Stimulated activated CD4-positive, alpha-beta T cell treated with anti-CD3 and anti-CD28 coated beads, Interleukin-2, amount 100 ng/mL, for 4 hours (primary cell): ENCODE results near the gene TSTD1.

Experiments
- DNase-seq: peaks from one replicate; pipeline ENCODE4 v3.0.0-alpha.2; 2020; ENCODE audit warnings: low read depth

TSTD1 gene, protein sequence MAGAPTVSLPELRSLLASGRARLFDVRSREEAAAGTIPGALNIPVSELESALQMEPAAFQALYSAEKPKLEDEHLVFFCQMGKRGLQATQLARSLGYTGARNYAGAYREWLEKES

DNA sequence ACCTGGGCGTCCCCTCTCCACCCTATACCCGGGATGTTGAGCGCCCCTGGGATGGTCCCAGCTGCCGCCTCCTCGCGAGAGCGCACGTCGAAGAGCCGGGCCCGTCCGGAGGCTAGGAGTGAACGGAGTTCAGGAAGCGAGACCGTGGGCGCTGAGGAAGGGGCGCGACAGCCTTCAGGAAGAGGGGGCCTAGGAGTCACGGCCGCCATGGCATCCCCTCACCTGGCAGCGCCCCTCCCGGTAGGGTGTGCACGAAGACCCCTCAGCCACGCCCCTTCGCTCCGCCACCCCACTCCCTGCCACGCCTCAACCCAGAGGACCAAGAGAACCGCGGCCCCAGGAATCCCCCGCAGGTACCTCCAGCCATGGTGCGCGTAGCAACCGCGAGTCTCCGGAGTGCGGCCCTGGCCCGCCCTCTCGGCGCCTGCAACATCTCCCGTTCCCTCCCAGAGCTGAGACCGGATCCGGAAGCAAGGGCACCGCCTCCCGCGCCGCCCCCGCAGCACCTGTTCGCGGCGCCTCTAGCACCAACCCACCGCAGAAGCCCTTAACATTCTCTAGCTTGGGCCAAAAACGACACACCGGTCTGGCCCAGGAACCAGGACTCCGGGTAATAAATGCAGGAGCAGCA, at the start of gene TSTD1:
TSS of gene TSTD1 (minus strand) at position 442 of the 631 bp plus-strand sequence. CDS start at position 367, 75 bp downstream.
- peak; percentile 83 for DNase-seq

DNA sequence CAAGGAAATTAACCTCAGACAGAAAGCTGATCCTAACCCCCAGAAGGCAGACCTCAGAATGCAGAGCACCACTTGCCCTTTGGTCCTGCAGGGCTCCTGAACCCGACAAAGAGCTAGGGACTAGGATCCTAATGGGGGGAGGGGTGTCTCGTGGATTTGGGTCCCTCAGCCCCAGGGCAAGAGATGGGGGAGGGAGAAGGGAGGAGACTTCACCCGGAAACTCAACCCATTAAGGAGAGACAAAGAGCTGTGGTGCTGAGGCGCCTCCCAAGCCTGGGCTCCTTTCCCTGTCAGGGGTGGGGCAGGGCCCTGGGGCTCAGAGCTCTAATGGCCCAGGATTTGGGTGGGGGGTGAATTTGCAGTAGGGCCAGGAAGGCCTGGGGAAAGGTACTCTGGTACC, 47.7 kb upstream of the TSTD1 start:
- DNase-seq: no peak

DNA sequence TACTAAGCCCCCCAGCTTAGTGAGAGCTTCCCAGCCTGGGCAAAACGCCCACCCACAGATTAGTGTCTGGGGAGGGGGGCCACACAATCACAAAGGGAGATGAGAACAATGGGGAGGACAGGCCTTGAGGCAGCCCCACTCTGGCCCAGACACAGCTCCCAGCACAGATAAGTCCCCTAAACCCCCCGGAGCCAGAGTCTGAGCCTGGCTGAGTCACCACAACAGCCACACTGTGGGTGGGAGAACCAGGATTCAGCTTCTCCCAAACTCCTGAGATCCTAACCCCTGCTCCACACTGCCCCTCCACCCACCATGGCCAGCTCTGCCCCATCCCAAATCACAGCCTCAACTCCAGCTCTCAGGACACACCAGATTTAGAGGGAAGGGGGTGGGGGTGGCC, 46.4 kb upstream of the TSTD1 start:
- no peak for DNase-seq

DNA sequence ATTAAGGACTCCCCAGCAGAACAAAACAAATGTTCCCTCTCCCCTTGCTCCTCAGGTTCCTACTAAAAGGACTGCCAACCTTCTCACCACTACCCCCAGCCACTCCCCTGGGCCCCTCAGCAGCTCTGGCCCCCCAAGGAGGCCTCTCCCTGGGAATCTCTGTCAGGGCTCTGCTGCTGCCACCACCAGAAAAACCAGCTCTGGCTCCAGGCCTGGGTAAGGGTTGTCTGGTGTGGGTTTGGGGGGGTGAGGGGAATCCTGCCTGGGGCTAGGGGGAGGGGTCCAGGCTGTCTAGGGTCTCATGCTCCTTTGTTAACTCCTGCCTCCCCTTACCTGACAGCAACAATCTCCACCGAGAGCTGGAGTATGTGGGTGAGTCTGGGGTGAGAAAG, 45.8 kb upstream of the TSTD1 start:
- DNase-seq: no peak

DNA sequence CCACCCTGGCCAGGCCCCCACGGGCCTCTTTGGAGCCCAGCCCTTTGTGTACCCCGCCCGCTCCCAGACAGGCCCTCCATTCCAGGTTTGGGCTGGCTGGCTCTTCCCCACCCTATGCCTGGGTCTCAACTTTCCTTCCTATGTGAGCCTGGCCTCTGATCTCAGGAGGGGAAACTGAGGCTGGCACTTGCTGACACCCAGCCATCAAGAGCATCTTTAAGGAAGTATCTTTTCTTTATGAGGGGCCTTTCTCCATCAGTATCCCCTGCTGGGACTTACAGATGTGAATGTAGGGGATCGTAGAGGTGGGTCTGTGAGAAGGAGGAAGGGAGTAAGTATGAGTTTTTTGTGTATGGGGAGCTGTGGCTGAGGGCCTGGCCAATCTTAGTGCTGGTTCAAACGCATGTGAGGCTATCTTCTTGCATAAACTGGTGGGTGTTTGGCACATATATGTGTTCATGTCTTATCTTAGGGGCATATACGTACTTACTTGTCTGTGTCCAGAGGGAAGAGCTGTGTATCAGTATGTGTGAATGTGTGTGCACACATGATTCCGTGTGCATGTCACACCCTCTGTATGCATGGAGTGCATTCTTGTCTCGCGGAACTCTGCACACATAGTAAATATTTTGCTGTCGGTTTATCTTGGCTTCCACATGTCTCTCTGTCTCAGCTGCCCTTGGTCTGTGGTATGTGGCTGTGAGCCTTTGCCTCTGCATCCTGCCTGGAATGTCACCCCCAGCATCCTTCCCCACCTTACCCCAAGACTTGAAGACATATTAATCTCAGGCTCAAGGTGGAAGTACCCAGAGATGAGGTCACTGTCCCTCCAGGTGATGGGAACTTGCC, 45.2 kb upstream of the TSTD1 start:
- no peak for DNase-seq

DNA sequence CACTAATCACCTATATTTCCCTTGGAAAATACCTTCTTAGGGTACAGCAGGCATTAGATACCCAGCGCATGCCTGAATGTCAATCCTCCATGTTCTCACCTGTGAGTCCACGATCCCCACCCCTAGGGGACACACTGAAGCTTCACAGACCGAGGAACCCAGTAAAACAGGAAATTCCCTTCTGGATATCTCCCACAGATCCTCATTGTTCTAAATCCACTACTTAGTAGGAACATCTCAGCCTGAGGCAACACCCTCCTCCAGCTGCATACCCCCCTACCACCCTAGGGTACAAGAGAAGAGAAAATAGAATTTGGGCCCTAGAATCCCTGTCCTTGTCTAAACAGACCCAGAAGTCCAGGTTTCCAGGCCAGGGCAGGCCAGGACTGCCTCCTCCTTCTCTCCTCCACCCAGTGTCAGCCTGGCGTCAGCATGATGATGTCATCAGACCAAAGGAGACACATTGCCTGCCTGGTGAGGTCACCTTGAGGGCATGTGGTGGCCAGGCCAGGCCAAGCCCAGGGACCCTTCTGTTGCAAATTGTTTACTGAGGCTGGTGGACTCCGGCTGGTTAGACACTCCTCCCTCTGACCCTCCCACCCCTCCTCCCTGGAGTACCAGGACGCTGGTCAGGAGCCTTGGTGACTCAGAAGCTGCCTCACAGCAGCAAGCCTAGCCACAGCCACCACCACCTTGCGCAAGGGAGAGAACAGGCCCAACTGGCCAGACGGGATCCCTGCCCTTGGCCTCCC, 44.4 kb upstream of the TSTD1 start:
- no peak for DNase-seq

DNA sequence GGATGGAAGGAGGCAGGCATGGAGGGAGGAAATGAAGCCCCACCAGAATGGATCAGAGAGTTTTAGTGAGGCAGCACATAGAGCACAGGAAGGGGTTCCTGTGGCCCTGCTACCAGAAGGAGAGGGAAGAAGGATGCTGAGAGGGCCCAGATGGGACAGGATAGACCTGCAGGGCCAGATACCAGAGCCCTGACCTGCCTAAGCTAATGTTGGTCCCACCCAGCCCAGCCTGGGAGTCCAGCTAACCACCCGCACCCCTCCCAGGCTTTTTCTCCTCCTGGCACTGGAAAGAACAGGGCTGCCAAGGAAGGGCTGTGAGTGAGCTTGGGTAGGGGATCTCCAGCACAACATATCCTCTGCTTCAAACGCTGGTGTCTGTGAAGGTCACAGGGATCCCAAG, 43.7 kb upstream of the TSTD1 start:
- no peak for DNase-seq

DNA sequence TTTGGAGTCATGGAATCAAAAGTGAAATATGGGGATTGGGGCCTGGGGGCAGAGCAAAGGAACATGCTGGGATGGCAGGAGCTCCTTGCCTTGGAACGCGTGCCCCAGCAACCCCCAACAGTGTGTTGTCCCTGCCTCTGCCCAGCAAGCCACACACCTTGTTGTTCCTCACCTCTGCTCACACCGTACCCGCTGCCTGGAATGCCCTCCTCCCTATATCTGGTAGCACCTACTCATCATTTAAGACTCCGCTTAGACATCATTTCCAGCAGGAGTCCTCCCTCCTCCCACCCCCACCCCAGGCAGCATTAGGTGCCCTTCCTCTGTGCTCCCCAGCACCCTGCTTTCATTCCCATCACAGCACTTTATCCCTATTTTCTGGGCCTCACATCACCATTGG, 42.8 kb upstream of the TSTD1 start:
- no peak for DNase-seq

DNA sequence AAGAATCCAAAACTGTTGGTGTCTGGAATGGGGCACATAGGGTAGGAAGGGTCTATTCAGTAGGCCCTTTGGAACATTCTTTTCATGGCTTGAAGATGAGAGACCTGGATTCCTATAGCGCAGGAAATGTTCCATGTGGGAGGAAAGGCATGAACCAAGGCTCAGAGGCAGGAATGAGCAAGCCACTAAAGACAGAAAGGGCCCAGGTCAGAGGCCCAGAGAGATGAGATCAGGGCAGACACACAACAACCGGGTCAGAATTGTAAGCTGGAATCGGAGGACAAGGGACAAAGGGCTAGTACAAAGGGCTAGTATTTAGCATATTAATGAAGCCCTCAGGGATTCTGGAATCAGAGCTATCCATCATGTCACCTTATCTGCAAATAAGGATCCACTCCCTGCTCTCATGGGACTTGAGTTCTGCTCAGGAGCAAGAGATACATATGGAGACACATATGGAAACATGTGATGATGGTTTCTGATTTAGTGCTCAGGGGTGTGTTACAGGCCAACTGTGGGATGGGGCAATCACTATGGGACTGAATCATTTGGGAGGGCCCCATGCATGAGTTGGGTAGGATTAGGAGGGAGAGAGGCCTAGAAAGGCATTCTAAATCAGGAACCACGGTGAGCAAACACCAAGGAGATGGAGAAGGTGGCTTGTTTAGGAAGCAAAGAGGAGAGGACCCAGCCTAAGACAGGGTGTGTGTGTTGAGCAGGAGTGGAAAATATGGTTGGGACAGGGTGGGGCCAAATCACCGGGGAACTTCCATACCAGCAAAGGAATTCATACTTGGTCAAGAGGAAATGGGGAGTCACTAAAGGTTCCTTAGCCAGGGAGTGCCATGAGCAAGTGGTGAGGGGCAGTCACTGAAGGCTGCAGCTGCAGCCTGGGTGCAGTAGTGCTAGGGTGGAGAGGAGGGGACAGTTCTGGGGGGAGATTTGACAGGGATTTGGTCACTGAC, 42.0 kb upstream of the TSTD1 start:
- no peak for DNase-seq

DNA sequence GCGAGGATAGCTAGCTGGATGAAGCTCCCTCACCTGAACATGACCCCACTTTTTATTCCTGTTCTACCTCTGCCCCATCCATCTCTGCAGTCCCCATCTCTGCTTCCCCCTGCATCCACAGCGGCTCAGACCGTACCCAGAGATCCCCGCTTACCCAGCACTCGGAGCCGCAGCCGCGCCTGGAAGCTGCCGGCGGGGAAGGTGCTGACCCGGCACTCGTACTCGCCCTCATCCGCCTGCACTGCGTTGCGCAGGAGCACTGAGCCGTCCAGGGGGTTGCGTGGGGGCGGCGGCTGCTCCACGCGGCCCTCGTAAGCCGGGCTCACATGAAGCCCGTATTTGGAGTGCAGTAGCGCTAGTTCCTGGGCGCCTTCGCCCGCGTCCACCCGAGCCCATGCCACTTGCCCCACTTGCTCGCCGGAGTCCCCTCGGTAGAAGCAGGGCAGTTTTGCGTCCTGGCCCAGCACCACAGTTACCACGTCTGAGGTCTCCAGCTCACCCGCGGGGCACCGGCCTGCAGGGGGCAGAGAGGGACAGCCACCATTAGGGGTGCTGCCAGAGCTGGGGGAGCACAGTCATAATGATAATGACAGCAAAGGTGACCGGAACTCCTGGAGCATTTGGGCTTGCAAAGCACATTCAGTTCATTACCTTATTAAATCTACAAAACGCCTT, 40.8 kb upstream of the TSTD1 start:
- no peak for DNase-seq

DNA sequence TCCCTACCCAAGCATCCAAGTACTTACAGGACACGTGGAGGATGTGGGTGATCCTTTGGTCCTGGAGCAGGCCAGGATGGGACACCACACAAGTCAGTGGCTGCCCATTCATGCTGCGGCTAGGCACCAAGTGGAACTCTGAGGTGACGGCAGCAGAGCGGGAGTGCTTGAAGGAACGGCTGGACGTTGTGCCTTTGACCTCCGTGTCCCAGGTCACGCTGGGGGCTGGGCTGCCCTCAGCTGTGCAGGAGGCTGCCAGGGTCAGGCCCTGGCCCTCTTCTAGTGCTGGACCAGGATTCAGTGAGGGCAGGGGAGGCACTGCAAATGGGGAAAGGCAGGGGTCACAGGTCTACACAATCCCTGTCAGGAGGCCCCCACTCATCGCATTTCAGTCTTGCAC, 38.7 kb upstream of the TSTD1 start:
- no peak for DNase-seq

DNA sequence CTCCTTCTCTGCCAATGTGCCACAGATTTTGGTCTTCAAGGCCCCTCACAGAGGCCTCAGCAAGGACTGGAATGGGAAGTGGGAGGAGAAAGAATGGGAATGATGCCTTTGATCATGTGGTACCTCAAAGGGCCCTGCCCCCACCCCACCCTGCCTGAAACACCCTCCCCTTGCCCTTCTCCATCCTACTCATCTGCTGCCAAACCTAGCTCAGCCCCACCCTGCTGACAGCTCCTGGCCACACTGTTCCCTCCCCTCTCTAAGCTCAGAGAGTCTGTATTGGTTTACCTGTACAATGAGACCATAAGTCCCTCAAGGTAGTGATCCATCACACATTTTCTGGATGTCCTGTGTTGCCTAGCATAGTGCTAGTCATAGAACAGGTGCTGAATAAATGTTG, 37.6 kb upstream of the TSTD1 start:
- no peak for DNase-seq

DNA sequence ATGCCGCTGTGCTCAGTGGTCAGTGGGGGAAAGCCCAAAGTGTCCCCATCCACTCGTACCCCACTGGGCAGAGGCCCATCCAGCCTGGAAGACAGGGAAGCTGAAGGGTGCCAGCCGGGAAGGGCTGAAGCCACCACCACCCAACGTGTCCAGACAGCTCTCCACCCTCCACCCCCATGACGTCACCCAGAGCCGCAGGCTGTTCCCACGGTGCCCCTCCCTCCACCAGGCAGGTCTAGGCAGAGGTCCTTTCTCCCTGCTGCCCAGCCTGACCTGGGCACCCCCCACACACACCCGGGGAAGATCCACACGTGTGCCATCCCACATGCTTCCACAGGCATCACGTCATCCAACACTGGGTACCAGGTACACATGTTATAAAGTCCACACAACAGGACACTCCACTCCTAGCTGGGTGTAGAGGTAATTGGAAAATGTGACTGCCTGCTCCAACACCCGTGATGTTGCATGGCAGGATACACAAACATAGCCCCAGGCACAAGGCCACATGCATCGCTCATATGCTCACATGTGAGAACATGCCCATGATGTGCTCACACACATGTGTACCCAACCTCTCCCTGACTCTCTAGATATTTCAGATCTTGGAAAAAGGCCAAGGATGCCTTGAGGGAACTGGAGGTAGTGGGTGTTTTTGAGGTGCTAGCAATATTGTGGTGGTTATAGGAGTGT, 36.1 kb upstream of the TSTD1 start:
- DNase-seq: no peak

DNA sequence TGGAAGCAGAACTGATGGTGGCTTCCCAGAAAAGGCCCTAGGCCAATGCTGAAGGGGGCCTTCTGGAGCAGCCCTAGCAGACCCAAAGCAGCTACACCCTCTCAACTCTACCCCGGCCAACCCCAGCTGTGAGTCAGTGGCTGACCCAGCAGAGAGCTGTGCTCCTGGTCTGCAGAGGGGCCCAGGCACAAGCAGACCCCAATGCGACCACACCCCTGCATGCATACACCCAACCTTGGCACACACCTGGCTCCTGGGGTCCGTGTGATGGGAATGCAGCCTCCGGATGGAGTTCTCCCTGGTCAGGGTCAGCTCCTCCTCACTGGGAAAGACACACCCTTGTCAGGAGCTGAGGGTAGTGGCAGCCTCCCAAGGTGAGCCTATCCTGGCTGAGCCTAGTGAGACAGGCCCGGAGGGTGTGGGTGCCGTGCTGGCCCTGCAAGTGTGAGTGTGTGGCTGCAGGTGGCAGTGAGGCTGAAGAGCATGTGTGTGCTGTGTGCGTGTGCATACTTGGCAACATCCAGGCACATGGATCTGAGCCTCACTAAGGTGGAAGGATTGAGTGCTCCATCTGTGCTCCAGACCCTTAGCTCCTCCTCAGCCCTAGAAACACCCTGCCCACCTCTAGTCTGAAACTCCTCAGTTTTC, 34.8 kb upstream of the TSTD1 start:
- DNase-seq: no peak

DNA sequence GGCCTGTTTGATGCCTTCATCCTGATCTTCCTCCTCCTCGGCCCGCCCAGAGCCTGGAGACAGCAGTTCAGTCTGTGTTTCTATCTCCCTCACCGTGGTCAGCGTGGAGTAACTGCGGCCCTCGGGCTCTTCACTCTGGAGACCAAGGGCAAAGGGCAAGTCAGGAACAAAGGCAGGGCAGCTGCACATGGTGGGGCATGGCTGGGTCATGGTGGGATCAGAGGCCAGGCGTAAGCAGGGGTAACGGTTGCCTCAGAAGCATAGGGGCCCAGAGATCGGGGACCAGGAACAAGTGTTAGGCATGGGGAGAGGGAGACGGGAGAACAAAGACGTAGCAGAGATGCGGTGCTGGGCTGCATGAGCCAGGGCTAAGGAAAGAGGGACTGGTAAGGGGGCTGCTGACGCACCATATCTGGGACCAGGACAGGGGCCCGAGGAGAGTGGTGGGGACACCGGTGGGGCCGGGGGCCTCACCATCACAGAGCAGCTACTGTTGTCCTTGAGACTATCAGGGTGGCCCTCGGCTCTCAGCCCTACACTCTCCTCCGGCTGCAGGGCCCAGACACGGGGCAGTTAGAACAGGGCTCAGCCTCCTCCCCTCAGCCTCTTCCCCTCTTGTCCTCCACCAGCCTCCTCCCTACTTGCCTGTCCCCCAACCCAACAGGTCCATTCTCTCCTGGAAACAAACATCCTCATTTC, 34.1 kb upstream of the TSTD1 start:
- no peak for DNase-seq

DNA sequence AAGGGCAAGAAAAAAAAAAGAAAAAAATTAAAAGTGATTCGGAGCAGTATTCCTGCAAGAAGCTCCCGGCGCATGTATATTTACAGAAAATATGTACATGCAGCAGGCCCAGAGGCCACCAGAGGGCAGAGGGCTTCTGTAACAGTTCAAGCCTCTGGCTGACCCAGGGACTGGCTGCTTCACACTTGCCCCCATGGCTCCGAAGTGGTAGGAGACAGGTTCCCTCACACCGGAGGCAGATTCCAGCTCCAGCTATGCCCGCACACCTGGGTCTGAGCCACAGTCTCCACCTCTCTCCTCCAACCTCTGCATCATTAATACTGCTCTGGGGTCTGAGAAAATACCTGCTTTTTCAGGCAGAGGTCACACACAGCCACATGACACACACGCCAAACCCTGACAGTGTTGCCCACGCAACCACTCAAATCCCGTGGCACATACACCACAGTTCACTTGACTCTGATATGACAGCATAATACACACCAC, 33.2 kb upstream of the TSTD1 start:
- DNase-seq: peak; percentile 23

DNA sequence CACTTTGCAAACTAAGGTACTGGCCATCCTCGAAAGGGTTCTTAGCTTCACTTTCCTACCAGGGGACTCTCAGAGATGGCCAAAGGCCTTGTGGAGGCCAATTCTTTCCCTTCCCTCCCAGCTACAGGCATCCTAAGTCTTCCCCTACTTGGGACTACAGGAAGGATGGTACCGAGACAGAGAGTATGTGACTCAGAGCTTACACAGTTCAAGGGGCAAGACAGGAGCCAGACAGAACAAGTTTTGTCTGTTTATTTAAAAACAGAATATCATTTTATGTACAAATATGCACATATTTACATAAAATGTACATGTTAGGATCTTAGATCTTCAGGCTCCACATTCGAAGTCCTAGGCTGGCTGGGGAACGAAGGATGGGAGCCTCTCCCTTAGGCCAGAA, 32.0 kb upstream of the TSTD1 start:
- no peak for DNase-seq

DNA sequence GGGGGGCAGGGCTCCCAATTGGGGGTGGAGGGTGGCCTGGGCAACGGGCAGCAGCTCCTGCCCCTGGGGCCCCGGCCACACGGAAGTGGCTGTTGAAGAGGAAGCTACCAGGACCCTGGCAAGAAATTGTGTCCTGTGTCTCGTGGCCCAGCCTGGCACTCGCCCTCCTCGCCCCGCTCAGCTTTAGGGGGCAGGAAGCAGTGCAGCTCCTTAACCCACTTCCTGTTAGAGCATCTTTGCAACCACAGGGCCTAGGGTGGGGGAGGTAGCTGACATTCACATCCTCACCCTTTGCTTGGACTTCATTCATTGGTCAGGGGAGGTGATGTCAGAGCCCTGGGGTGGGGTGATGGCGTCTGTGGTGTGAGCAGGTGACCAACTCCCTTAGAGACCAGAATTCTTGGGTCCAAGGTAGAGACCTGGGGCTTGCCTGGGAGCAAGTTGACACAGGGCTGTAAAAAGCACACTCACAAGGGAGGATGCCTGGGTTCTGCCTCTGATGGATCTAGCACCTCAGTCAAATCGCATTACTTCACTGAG, 31.0 kb upstream of the TSTD1 start, which contains the start of gene ARHGAP30:
TSS of gene ARHGAP30 (minus strand) at position 161 of the 540 bp plus-strand sequence. CDS start 267 bp downstream, outside the sequence.
- peak; percentile 70 for DNase-seq

DNA sequence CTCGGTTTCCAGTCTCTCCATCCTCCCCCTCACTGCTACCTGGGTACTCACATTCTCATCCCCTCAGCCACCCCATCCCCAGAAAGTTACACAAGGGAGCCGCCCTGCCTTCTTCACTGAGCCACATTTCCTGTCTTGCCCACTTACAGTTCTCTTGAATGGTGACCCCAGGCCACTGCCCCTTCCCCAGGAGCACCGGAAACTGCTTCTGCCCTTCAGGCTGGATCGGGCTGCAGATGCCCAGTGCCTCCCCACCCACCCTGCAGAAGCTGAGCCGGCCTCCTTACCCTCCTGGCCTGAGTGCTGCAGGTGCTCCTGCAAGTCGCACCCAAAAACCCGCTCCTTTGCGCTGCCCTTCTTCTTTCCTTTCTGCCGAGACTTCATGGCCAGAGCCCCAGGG, 30.5 kb upstream of the TSTD1 start:
- DNase-seq: no peak
